Cardiac fibroblast (primary cell): ENCODE results near the gene RETREG2.

Experiments
- DNase-seq, 2 donors: peaks; one replicate each; pipeline versions ENCODE4 v3.0.0 to v3.0.0-alpha.2; 2010; ENCODE audit warnings: low read depth in 2 of 2
- H3K4me3 ChIP-seq, 2 donors: replicated peaks in 1 of 2; 1 replicate in 1 of 2; 2 replicates in 1 of 2; pipeline ENCODE4 v1.5.1; 2011; ENCODE audit warnings: low read depth in 2 of 2, low read length in 2 of 2, mild to moderate bottlenecking in 2 of 2, moderate library complexity in 1 of 2
- CTCF ChIP-seq: IDR thresholded peaks from one replicate; pipeline ENCODE4 v1.5.1; 2011; ENCODE audit warnings: low read depth, mild to moderate bottlenecking, low read length, inconsistent platforms

The RETREG2 gene

DNA sequence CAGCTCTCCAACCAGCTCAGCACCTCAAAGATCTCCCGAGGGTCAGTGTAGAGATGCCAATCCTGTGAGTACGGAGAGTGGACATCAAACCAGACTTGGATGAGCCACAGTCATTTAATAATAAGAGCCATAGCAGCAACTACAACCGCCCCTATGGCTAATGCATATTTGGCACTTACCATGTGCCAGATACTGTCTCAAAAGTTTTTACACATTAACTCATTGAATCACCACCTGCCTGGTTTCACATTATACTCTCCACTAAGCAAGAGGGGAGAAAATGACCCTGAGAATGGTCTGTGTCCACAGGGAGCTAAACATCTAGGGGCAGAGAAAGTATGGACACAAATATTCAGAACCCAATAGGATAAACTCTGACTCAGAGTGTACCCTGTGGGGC is 3.9 kb upstream of the RETREG2 start:
- DNase-seq, result no peak
- TF ChIP-seq CTCF, result no peak
- no peak overlapping the region for H3K4me3 ChIP-seq

DNA sequence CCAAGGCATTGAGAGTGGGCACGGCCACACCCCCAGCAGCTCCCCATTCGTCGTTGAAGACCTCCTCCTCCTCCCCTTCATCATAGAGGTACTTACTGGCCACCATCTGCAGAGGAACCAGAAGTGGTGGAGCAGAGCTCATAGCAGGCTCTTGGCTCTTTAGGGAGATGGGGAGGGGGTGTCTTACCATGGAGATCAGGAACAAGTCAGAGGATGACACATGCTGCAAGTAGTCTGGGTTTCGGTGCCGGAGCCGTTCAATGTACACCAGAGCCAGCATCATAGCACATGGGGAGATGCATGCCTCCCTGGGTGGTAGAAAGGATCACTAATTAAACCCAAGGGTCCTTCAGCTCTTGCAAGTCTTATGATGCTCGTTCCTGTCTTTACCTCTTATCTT is 3.3 kb upstream of the RETREG2 start:
- TF ChIP-seq CTCF, result no peak
- no peak overlapping the region for H3K4me3 ChIP-seq
- no peak for DNase-seq

DNA sequence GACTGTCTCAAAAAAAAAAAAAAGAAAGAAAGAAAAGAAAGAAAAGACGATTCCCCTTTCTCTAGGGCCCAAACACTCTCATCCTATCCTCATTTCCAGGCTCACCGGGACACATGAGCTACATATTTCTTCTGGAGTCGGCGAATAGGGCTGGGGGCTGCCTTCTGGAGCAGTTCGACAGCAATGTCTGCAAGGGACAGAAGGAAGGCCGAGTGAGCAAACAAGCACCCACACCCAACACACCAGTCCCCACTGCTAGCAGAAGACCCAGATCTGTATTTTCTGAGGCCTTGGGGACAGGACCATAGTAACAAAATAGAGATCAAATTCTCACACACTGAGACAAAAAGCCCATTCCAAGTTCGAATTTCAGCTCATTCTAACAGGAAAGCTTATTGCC is 2.6 kb upstream of the RETREG2 start:
- DNase-seq, result no peak
- TF ChIP-seq CTCF, result no peak
- H3K4me3 ChIP-seq, result peak overlapping the region in 1 of 2 donors; percentile 88

DNA sequence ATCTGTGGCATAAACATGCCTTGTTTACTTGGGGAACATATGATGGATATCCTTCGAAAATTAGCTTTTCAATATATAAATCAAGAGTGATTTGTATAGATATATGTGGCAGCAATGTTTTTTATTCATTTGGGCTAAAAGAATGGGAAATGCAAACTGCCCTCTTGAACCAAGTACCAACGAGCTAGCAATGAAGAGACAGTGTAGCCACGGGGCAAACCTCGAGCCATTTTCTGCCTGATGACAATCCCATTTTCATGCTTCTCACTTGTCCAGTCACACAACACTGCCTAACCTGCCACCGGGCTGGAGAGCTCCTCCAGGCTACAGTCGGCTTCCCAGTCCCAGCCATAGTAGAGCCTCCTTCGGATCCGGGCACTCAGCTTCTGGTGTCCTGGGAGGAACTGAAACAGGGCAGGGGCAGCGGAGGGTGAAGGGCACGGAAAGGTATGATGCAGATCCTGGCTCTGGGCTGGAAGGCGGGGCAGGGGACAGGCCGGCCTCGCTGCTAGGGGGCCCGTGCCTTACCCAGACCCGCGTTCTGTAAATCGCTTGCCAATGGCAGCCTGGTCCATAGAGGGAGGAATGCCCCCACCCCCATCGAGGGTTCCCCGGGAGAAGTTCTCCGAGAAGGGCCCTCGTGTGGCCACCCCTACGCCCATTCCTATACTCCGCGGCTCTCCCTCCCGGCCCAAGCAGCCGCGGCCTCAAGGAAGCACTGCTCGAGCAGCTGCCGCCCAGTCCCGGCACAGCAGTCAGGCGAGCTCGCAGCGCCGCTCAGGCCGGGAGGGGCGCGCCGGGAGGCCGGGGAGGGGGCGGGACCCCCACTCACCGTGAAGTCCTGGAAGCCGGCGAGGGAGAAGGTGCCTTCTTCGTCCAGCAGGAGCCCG is 1.9 kb upstream of the RETREG2 start:
- H3K4me3 ChIP-seq, result peak overlapping the region; percentile 80 to 88
- no peak for TF ChIP-seq CTCF
- DNase-seq, result peak; percentile 26 to 41

GRCh38 chr2:219176818-219177551 is 1.1 kb upstream of the RETREG2 start, which contains the start of gene CNPPD1:
Gene CNPPD1 (minus strand): TSS chr2:219176925. CDS start chr2:219176828, 97 bp downstream.
- TF ChIP-seq CTCF, result no peak
- peak within 1 kb of the TSS; percentile 80 to 88 for H3K4me3 ChIP-seq
- peak; percentile 74 to 87 for DNase-seq

- no peak for TF ChIP-seq CTCF
- H3K4me3 ChIP-seq, result peak overlapping the region; percentile 75 to 88
- peak; percentile 32 to 36 for DNase-seq
Observed at GRCh38 chr2:219178377-219179175, 501 bp downstream of the RETREG2 start.
